Kidney (tissue), 14 donors: ENCODE measurements around the gene PTPRS. TPM values are rescaled to one million over a fixed set of nuclear protein-coding genes. Genes with fewer than 3 reads are reported as not detected.

Source experiments
- DNase-seq, 5 donors: peaks; one replicate each; pipeline ENCODE4 v3.0.0-alpha.2; 2013 to 2020
- FAIRE-seq: peaks from 2 replicates; lab custom pipeline; 2012; peaks lifted over from hg19 to GRCh38; lab: Jason Lieb, UNC
- H3K27ac ChIP-seq, 2 donors: one replicate each; pipeline ENCODE4 v1.7.0; 2013; ENCODE audit warnings: low read depth in 2 of 2, low read length in 2 of 2, inconsistent platforms in 1 of 2
- H3K27me3 ChIP-seq: one replicate; pipeline ENCODE4 v1.7.1; 2013; ENCODE audit warnings: low read length, inconsistent platforms; ENCODE audit not compliant: control insufficient read depth, insufficient read depth
- H3K36me3 ChIP-seq, 3 donors: one replicate each; pipeline versions ENCODE4 v1.7.0 to v1.7.1; 2013; ENCODE audit warnings: low read length in 3 of 3, control low read depth in 1 of 3, inconsistent platforms in 1 of 3; ENCODE audit not compliant: insufficient read depth in 3 of 3, control insufficient read depth in 2 of 3
- H3K4me1 ChIP-seq, 3 donors: one replicate each; pipeline versions ENCODE4 v1.7.0 to v1.7.1; 2013; ENCODE audit warnings: low read length in 3 of 3, inconsistent platforms in 1 of 3, low read depth in 1 of 3; ENCODE audit not compliant: control insufficient read depth in 2 of 3, insufficient read depth in 2 of 3
- H3K4me3 ChIP-seq, 3 donors: one replicate each; pipeline versions ENCODE4 v1.7.0 to v1.8.1; 2013; ENCODE audit warnings: low read length in 3 of 3, control low read depth in 1 of 3, inconsistent platforms in 1 of 3
- H3K9ac ChIP-seq, 3 donors: one replicate each; pipeline versions ENCODE4 v1.7.0 to v1.7.1; 2013; ENCODE audit warnings: low read length in 3 of 3, control low read depth in 1 of 3, inconsistent platforms in 1 of 3
- H3K9me3 ChIP-seq, 3 donors: one replicate each; pipeline versions ENCODE4 v1.7.0 to v1.7.1; 2013; ENCODE audit warnings: low read length in 3 of 3, control low read depth in 1 of 3, inconsistent platforms in 1 of 3; ENCODE audit not compliant: control insufficient read depth in 2 of 3, insufficient read depth in 1 of 3
- intact Hi-C: fragments of 100-400 bp; cut with DNase I; formaldehyde crosslinking; loops from one replicate; pipeline ENCODE4 v1.11.1; 2022
- polyA plus RNA-seq: library from polyadenylated mRNA; stranded (reverse); fragments of 350-450 nt; fragmentation: Illumina TruSeq; extraction: RNeasy Lipid Tissue Mini Kit (QIAGEN cat#74804); gene quantifications from one replicate; pipeline ENCODE4 v1.2.3, GENCODE V29; 2014; ENCODE audit warnings: low read depth, low replicate concordance; ENCODE audit not compliant: insufficient read depth
- total RNA-seq: library from RNA; stranded (reverse); fragmentation: NEBNext Ultra II Directional; extraction: Animal tissue kit (Norgen Biotek cat#: 25700); gene quantifications from one replicate; pipeline ENCODE4 v1.2.1, GENCODE V29; 2021
- TF ChIP-seq, protein P1 (sequence below): IDR thresholded peaks from 3 replicates; pipeline ENCODE4 v1.5.1; 2012; ENCODE audit warnings: mild to moderate bottlenecking, moderate library complexity, borderline replicate concordance; ENCODE audit not compliant: insufficient read depth; ENCODE audit errors: extremely low read depth
- donor health status: control.
- donor health status: control.
- donor health status: control.
- donor health status: control.
- donor health status: control.
- donor health status: DM: yes; HTN: yes; CAD: no.
- donor health status: Normal renal cell carcinoma (clear cell type).

The PTPRS gene
- total and polyA plus RNA-seq, 2 donors from 2014 or later: 7.2 to 103 TPM

DNA sequence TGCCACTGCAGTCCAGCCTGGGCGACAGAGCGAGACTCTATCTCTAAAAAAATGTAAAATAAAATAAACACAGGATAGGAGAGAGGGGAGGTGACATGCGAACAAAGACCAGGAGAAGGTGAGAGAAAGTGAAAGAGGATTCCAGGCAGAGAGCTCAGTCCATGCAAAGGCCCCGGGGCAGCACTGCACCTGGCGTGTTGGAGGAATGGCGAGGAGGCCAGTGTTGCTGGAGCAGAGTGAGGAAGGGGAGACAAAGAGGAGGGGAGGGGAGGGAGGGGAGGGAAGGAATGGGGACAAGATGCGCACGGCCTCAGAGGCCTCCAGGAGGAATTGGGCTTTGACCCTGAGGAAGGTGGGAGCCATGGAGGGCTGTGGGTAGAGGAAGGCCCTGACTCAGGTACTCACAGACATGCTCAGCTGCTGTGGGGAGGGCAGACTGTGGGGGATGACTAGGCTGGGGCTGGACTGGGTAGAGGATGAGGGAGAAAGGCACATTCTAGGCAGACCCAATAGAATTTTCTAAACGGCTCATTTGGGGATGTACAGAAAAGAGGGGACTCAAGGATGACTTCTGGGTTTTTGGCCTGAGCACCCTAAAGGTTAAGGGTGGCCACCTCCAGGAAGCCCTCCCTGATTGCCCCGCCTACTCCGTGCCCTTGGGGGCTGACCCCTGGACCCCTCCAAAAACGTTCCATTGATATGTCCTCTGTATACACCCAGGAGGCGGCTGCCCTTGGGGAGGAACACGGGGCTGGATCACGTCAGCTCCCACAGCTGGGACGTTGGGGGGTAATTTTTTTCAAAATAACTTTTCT is 43.9 kb downstream of the PTPRS start:
- H3K27ac ChIP-seq: no peak overlapping the region
- no peaks in the 10 kb centered on the region for H3K27me3 ChIP-seq
- no peak overlapping the region for H3K4me3 ChIP-seq
- intact Hi-C loops: no loop called here
- no peaks in the 10 kb centered on the region for H3K9me3 ChIP-seq
- no peak overlapping the region for H3K9ac ChIP-seq
- H3K4me1 ChIP-seq: peaks cover 0 to 10% (median 3%) of the 10 kb centered on the region in 3 donors
- TF ChIP-seq, protein P1, sequence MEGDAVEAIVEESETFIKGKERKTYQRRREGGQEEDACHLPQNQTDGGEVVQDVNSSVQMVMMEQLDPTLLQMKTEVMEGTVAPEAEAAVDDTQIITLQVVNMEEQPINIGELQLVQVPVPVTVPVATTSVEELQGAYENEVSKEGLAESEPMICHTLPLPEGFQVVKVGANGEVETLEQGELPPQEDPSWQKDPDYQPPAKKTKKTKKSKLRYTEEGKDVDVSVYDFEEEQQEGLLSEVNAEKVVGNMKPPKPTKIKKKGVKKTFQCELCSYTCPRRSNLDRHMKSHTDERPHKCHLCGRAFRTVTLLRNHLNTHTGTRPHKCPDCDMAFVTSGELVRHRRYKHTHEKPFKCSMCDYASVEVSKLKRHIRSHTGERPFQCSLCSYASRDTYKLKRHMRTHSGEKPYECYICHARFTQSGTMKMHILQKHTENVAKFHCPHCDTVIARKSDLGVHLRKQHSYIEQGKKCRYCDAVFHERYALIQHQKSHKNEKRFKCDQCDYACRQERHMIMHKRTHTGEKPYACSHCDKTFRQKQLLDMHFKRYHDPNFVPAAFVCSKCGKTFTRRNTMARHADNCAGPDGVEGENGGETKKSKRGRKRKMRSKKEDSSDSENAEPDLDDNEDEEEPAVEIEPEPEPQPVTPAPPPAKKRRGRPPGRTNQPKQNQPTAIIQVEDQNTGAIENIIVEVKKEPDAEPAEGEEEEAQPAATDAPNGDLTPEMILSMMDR: no peak
- DNase-seq (no peak), FAIRE-seq (no peak)
- no peaks in the 10 kb centered on the region for H3K36me3 ChIP-seq

DNA sequence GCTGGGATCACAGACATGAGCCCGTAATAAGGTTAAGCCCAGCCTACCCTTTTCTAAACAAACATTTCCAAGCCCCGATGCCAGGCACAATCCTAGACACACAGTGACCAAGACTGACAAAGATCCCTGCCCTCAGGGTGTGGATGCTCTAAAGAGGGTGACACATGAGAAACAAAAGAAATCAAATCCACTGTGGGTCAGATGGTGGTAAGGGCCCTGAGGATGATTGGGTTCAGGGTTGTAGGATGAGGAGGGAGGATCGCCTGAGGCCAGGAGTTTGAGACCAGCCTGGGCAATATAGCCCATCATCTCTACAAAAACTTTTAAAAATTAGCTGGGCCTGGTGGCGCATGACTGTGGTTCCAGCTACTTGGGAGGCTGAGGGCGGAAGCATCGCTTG is 44.6 kb downstream of the PTPRS start:
- peaks cover 0 to 15% (median 3%) of the 10 kb centered on the region in 3 donors for H3K4me1 ChIP-seq
- no peaks in the 10 kb centered on the region for H3K9me3 ChIP-seq
- intact Hi-C loops: no loop called here
- no peaks in the 10 kb centered on the region for H3K36me3 ChIP-seq
- H3K4me3 ChIP-seq: no peak overlapping the region
- H3K27ac ChIP-seq: no peak overlapping the region
- DNase-seq: no peak
- TF ChIP-seq, protein P1: no peak
- no peak for FAIRE-seq
- no peaks in the 10 kb centered on the region for H3K27me3 ChIP-seq
- no peak overlapping the region for H3K9ac ChIP-seq

DNA sequence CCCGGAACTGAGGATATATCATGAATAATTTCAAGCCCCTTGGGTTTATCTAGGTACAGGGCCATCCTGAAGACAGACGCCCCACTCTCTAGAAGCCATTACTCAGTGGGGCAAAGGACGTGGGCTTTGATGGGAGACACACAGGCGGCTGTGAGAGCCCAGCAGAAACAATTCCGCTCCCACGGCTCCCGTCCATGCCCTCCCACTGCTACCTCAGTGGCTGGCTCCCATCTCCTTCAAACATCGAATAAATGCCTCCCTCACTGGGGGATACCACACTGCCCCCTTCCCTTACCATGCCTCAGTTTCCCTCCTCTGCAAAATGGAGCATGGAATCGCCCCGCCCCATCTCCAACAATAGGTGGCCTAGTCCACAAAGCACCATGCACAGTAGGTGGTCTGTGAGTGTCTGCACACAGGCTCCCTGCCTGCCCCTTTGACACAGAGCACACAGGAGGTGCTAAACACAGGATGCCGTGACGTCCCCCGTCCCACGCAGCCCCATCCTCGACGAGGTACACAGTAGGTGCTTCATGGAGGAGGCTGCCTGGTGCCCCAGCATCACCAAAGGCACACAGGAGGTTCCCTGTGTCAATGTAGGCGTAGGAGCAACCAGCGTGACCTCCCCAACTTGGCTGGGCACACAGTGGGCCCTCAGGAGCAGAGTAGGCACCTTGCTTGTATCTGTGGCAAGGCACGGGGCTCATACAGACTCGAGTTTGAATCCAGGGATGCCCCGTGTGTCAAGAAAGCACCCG is 46.0 kb downstream of the PTPRS start:
- DNase-seq: no peak
- FAIRE-seq: no peak
- Histone ChIP-seq H3K9me3 (no peaks in the 10 kb centered on the region), H3K9ac (no peak overlapping the region), H3K36me3 (no peaks in the 10 kb centered on the region), H3K27ac (no peak overlapping the region), H3K27me3 (no peaks in the 10 kb centered on the region), H3K4me3 (no peak overlapping the region), H3K4me1 (peaks cover 0 to 17% (median 3%) of the 10 kb centered on the region in 3 donors)
- TF ChIP-seq, protein P1: no peak
- intact Hi-C loops: no loop called here
